IMR-90 (cell line): ENCODE data around the gene NAP1L5. TPM values are rescaled to one million over a fixed set of nuclear protein-coding genes. Genes with fewer than 3 reads are reported as not detected.
A peak's percentile ranks its signal among the peaks of the same experiment; 100 is the strongest.

Experiments
- ATAC-seq: fragments of 200-7000 bp; cut with Tn5 transposase; 2 replicates; pipeline ENCODE4 v1.9.1; 2020; ENCODE audit warnings: low read depth, mild to moderate bottlenecking, moderate library complexity
- BruUV-seq: library from RNA; stranded (reverse); fragments of 400-500 nt; replicated peaks from 2 replicates; lab custom pipeline; 2021; lab: Mats Ljungman, UMichigan
- CTCF ChIA-PET: fragments of 300-600 bp; formaldehyde crosslinking; extraction: SDS; loops from one replicate; lab custom pipeline; 2021; ENCODE audit warnings: antibody characterized with exemption; lab: Yijun Ruan, JAX
- POLR2A ChIA-PET: fragments of 300-600 bp; sonication (Branson Sonifier 250); formaldehyde crosslinking; loops from one replicate; lab custom pipeline; 2022; ENCODE audit warnings: antibody characterized with exemption; ENCODE audit not compliant: unreplicated experiment; lab: Charles Lee
- DNase-seq: peaks from one replicate; pipeline ENCODE4 v3.0.0; 2013
- H2AFZ ChIP-seq: replicated peaks from 2 replicates; pipeline ENCODE3; 2013; ENCODE audit warnings: low read length, mild to moderate bottlenecking; ENCODE audit not compliant: poor library complexity
- H2AK5ac ChIP-seq: 2 replicates; pipeline ENCODE4 v1.6.1; 2013; ENCODE audit warnings: low read depth, low read length, inconsistent platforms
- H2AK9ac ChIP-seq: replicated peaks from 2 replicates; pipeline ENCODE3; 2013; ENCODE audit warnings: mild to moderate bottlenecking, low read depth, low read length, moderate library complexity; ENCODE audit not compliant: poor library complexity
- H2BK120ac ChIP-seq: 2 replicates; pipeline ENCODE4 v1.6.1; 2013; ENCODE audit warnings: low read depth, low read length, inconsistent platforms
- H2BK15ac ChIP-seq: 3 replicates; pipeline ENCODE4 v1.6.1; 2013; ENCODE audit warnings: low read depth, low read length, inconsistent platforms
- H2BK20ac ChIP-seq: 2 replicates; pipeline ENCODE4 v1.6.1; 2013; ENCODE audit warnings: low read depth, mild to moderate bottlenecking, inconsistent platforms, low read length, moderate library complexity
- H2BK5ac ChIP-seq: 2 replicates; pipeline ENCODE4 v1.6.1; 2013; ENCODE audit warnings: mild to moderate bottlenecking, low read depth, low read length, inconsistent platforms; ENCODE audit not compliant: poor library complexity, severe bottlenecking
- H3K14ac ChIP-seq: replicated peaks from 2 replicates; pipeline ENCODE4 v1.6.1; 2013; ENCODE audit warnings: low read depth, low read length, inconsistent platforms
- H3K18ac ChIP-seq: 2 replicates; pipeline ENCODE4 v1.6.1; 2013; ENCODE audit warnings: low read depth, low read length, control low read depth
- H3K23ac ChIP-seq: 2 replicates; pipeline ENCODE4 v1.6.1; 2013; ENCODE audit warnings: low read depth, low read length, inconsistent platforms
- H3K27ac ChIP-seq: 2 replicates; pipeline ENCODE4 v1.5.1; 2013; ENCODE audit warnings: mild to moderate bottlenecking, control low read depth, low read length; ENCODE audit not compliant: insufficient read depth
- H3K27me3 ChIP-seq: 2 replicates; pipeline ENCODE4 v1.6.1; 2013; ENCODE audit warnings: low read length; ENCODE audit not compliant: control insufficient read depth, insufficient read depth
- H3K36me3 ChIP-seq: 2 replicates; pipeline ENCODE4 v1.6.1; 2013; ENCODE audit warnings: low read length, mixed read lengths; ENCODE audit not compliant: control insufficient read depth, insufficient read depth
- H3K4ac ChIP-seq: 2 replicates; pipeline ENCODE4 v1.6.1; 2013; ENCODE audit warnings: low read depth, low read length, inconsistent platforms
- H3K4me1 ChIP-seq: 2 replicates; pipeline ENCODE4 v1.6.1; 2013; ENCODE audit warnings: low read length, mixed read lengths; ENCODE audit not compliant: control insufficient read depth, insufficient read depth
- H3K4me2 ChIP-seq: 2 replicates; pipeline ENCODE4 v1.6.1; 2013; ENCODE audit warnings: low read depth, mild to moderate bottlenecking, control low read depth, low read length, moderate library complexity
- H3K4me3 ChIP-seq: 2 replicates; pipeline ENCODE4 v1.5.1; 2013; ENCODE audit warnings: low read depth, mild to moderate bottlenecking, control low read depth, low read length, moderate library complexity; ENCODE audit not compliant: insufficient read depth
- H3K56ac ChIP-seq: 2 replicates; pipeline ENCODE4 v1.6.1; 2013; ENCODE audit warnings: low read length, inconsistent platforms; ENCODE audit not compliant: insufficient read depth; ENCODE audit errors: extremely low read depth
- H3K79me1 ChIP-seq, 2 experiments: 2 replicates each; pipeline ENCODE4 v1.6.1; 2013; ENCODE audit warnings: low read length in 2 of 2, inconsistent platforms in 1 of 2, low read depth in 1 of 2
- H3K9ac ChIP-seq: 2 replicates; pipeline ENCODE4 v1.6.1; 2013; ENCODE audit warnings: low read depth, low read length, control low read depth
- H3K9me1 ChIP-seq: 2 replicates; pipeline ENCODE4 v1.6.1; 2013; ENCODE audit warnings: low read length, inconsistent platforms; ENCODE audit not compliant: insufficient read depth
- H3K9me3 ChIP-seq: 2 replicates; pipeline ENCODE4 v1.6.1; 2013; ENCODE audit warnings: low read length; ENCODE audit not compliant: control insufficient read depth, insufficient read depth
- H4K20me1 ChIP-seq: 2 replicates; pipeline ENCODE4 v1.6.1; 2013; ENCODE audit warnings: low read length, inconsistent platforms; ENCODE audit not compliant: insufficient read depth
- H4K5ac ChIP-seq: 2 replicates; pipeline ENCODE4 v1.6.1; 2013; ENCODE audit warnings: mild to moderate bottlenecking, low read depth, low read length, control low read depth
- H4K8ac ChIP-seq, 2 experiments: 2 replicates each; pipeline ENCODE4 v1.6.1; 2013; ENCODE audit warnings: low read depth in 2 of 2, low read length in 2 of 2, control low read depth in 1 of 2, inconsistent platforms in 1 of 2
- H4K91ac ChIP-seq: 2 replicates; pipeline ENCODE4 v1.6.1; 2013; ENCODE audit warnings: low read depth, low read length, inconsistent platforms; ENCODE audit not compliant: insufficient read depth
- BHLHE40 ChIP-seq: fragments of 150-350 bp; IDR thresholded peaks from 2 replicates; pipeline ENCODE4 v1.6.1; 2016; ENCODE audit warnings: mild to moderate bottlenecking, low read depth, low read length
- CEBPB ChIP-seq: IDR thresholded peaks from 2 replicates; pipeline ENCODE4 v1.6.1; 2012; ENCODE audit warnings: low read depth, low read length, improper control_type of control experiment
- CTCF ChIP-seq: conservative IDR thresholded peaks from 2 replicates; pipeline ENCODE4 v1.5.1; 2012; ENCODE audit warnings: mild to moderate bottlenecking, low read depth, low read length, improper control_type of control experiment
- ELK1 ChIP-seq: fragments of 150-350 bp; IDR thresholded peaks from 2 replicates; pipeline ENCODE4 v1.6.1; 2016; ENCODE audit warnings: low read depth, mild to moderate bottlenecking, low read length, moderate library complexity, borderline replicate concordance
- FOS ChIP-seq: fragments of 150-350 bp; IDR thresholded peaks from 2 replicates; pipeline ENCODE4 v1.6.1; 2016; ENCODE audit warnings: low read depth, low read length
- MAZ ChIP-seq: IDR thresholded peaks from 2 replicates; pipeline ENCODE4 v1.6.1; 2012; ENCODE audit warnings: low read depth, mild to moderate bottlenecking, low read length, improper control_type of control experiment, moderate library complexity, borderline replicate concordance
- MXI1 ChIP-seq: IDR thresholded peaks from 2 replicates; pipeline ENCODE4 v1.6.1; 2012; ENCODE audit warnings: low read depth, mild to moderate bottlenecking, low read length, moderate library complexity, borderline replicate concordance
- RAD21 ChIP-seq: IDR thresholded peaks from 2 replicates; pipeline ENCODE4 v1.6.1; 2012; ENCODE audit warnings: low read length, improper control_type of control experiment
- RCOR1 ChIP-seq: IDR thresholded peaks from 2 replicates; pipeline ENCODE4 v1.6.1; 2012; ENCODE audit warnings: mild to moderate bottlenecking, low read length, improper control_type of control experiment; ENCODE audit not compliant: insufficient replicate concordance
- RFX5 ChIP-seq: IDR thresholded peaks from 2 replicates; pipeline ENCODE4 v1.8.0; 2012; ENCODE audit warnings: low read depth, mild to moderate bottlenecking, low read length, moderate library complexity
- USF2 ChIP-seq: fragments of 150-350 bp; IDR thresholded peaks from 2 replicates; pipeline ENCODE4 v1.6.1; 2017; ENCODE audit warnings: mild to moderate bottlenecking, antibody characterized with exemption, low read length, low read depth
- WGBS, 2 experiments: methylation state at CpG; one replicate each; pipeline versions ENCODE4 v1.1.5 to v1.1.7; 2013; ENCODE audit warnings: missing lambda C conversion rate in 2 of 2; ENCODE audit not compliant: insufficient read length in 1 of 2; ENCODE audit errors: extremely low coverage in 2 of 2; 5-methylcytosine and 5-hydroxymethylcytosine counted together
- dilution Hi-C: fragments of 300-500 bp; cut with HindIII; formaldehyde crosslinking; loops from one replicate; pipeline ENCODE4 v1.14.3; 2018; ENCODE audit warnings: low sequenced_read_pairs; ENCODE audit not compliant: unreplicated experiment
- in situ Hi-C: fragments of 300-500 bp; cut with MboI; formaldehyde crosslinking; loops from 3 replicates; pipeline ENCODE4 v1.14.3; 2019; ENCODE audit warnings: low sequenced_read_pairs, inconsistent platforms, mixed read lengths
- intact Hi-C: fragments of 100-400 bp; cut with micrococcal nuclease; formaldehyde crosslinking; loops from 2 replicates; pipeline ENCODE4 v1.10.0; 2022
- polyA plus RNA-seq, 3 experiments: library from polyadenylated mRNA; depleted of rRNA; stranded (reverse); fragments of >200 nt; gene quantifications; 2 replicates each; pipeline ENCODE4 v1.2.3, GENCODE V29; 2012; ENCODE audit warnings: low replicate concordance in 1 of 3
- total RNA-seq: library from RNA; depleted of rRNA; stranded (reverse); fragments of >200 nt; gene quantifications from 2 replicates; pipeline ENCODE4 v1.2.3, GENCODE V29; 2012

Gene NAP1L5
- total and polyA plus RNA-seq, 2 of the 4 experiments (the other 2 are of a cell fraction) = 3.9 to 5.3 TPM

GRCh38 chr4:88725986-88726385 lies 28.4 kb upstream of the NAP1L5 start:
- H4K91ac ChIP-seq = no peak overlapping the region
- H2BK15ac ChIP-seq = no peak overlapping the region
- H3K18ac ChIP-seq = no peak overlapping the region
- H3K36me3 ChIP-seq = peaks cover 45% of the 10 kb centered on the region
- 0 out of 2 replicates have a peak, but pooled peaks cover 3% of the 10 kb centered on the region for H3K9me1 ChIP-seq
- H3K23ac ChIP-seq = no peak overlapping the region
- no peak overlapping the region for H2BK20ac ChIP-seq
- intact Hi-C loops (no loop called here), in situ Hi-C loops (no loop called here), dilution Hi-C loops (no loop called here)
- no peak overlapping the region for H4K5ac ChIP-seq
- H3K4me1 ChIP-seq = no peaks in the 10 kb centered on the region
- no peak overlapping the region for H3K4me2 ChIP-seq
- no peak overlapping the region for H2BK5ac ChIP-seq
- BruUV-seq = no TSS peak
- H3K27me3 ChIP-seq = no peaks in the 10 kb centered on the region
- H4K20me1 ChIP-seq = no peaks in the 10 kb centered on the region
- no peak overlapping the region for H2AFZ ChIP-seq
- DNase-seq = peak; percentile 21
- POLR2A ChIA-PET = no interaction called here
- no peak overlapping the region for H3K9ac ChIP-seq
- no peak overlapping the region for H4K8ac ChIP-seq
- no peak overlapping the region for H3K4me3 ChIP-seq
- no peak overlapping the region for H3K27ac ChIP-seq
- H3K4ac ChIP-seq = no peak overlapping the region
- H3K56ac ChIP-seq = no peak overlapping the region
- H3K14ac ChIP-seq = no peak overlapping the region
- no CpG with 5 or more reads among the region's 2 CpGs for WGBS, 2 experiments
- H3K9me3 ChIP-seq = no peaks in the 10 kb centered on the region
- H2AK9ac ChIP-seq = no peak overlapping the region
- CTCF ChIA-PET = interaction anchor here (0.7 to 1.3 kb wide), 2 partner anchors 20 to 187 kb away, joined by 3 to 6 read pairs; no protein-coding TSS in a partner anchor
- H2AK5ac ChIP-seq = no peak overlapping the region
- no peak for ATAC-seq
- no peak overlapping the region for H2BK120ac ChIP-seq
- no peaks in the 10 kb centered on the region for H3K79me1 ChIP-seq
- no peak for TF ChIP-seq USF2
- no peak for TF ChIP-seq CTCF
- TF ChIP-seq RAD21 = no peak
- no peak for TF ChIP-seq FOS
- no peak for TF ChIP-seq BHLHE40
- no peak for TF ChIP-seq RCOR1
- TF ChIP-seq CEBPB = no peak
- no peak for TF ChIP-seq MXI1
- no peak for TF ChIP-seq RFX5
- TF ChIP-seq MAZ = no peak
- no peak for TF ChIP-seq ELK1
